GM12891 (cell line): ENCODE data around the gene TJP3.

Experiments used
- PAX5 ChIP-seq: IDR thresholded peaks from 2 replicates; pipeline ENCODE4 v1.6.1; 2011; ENCODE audit warnings: low read length, moderate library complexity, mild to moderate bottlenecking; ENCODE audit not compliant: insufficient read depth, severe bottlenecking
- POLR2A ChIP-seq: IDR thresholded peaks from 2 replicates; pipeline ENCODE4 v1.6.1; 2011; ENCODE audit warnings: low read depth, low read length, control low read depth
- POLR2AphosphoS5 ChIP-seq: IDR thresholded peaks from 2 replicates; pipeline ENCODE4 v1.6.1; 2011; ENCODE audit warnings: low read depth, low read length, control low read depth
- SPI1 ChIP-seq: IDR thresholded peaks from 2 replicates; pipeline ENCODE4 v1.6.1; 2011; ENCODE audit warnings: low read depth, low read length, control low read depth
- TAF1 ChIP-seq: IDR thresholded peaks from 2 replicates; pipeline ENCODE4 v1.6.1; 2011; ENCODE audit warnings: low read depth, low read length, control low read depth

GRCh38 chr19:3750211-3750610, 42.0 kb downstream of the TJP3 start:
- no peak for TF ChIP-seq POLR2AphosphoS5
- no peak for TF ChIP-seq POLR2A
- no peak for TF ChIP-seq TAF1
- no peak for TF ChIP-seq SPI1
- no peak for TF ChIP-seq PAX5
